HEK293T (cell line): ENCODE data around the gene UNC79.

Source experiments
- BHLHE40 ChIP-seq: fragments of 450-650 bp; IDR thresholded peaks from 2 replicates; pipeline ENCODE4 v1.6.1; 2016; ENCODE audit warnings: mild to moderate bottlenecking, moderate library complexity, borderline replicate concordance
- FOXK2 ChIP-seq: fragments of 450-650 bp; IDR thresholded peaks from 2 replicates; pipeline ENCODE4 v1.6.1; 2016; ENCODE audit warnings: mild to moderate bottlenecking
- NFRKB ChIP-seq: fragments of 450-650 bp; IDR thresholded peaks from 2 replicates; pipeline ENCODE4 v1.6.1; 2016; ENCODE audit warnings: mild to moderate bottlenecking, moderate library complexity
- SP1 ChIP-seq: fragments of 450-650 bp; IDR thresholded peaks from 2 replicates; pipeline ENCODE4 v1.6.1; 2017
- SUZ12 ChIP-seq: fragments of 450-650 bp; IDR thresholded peaks from 2 replicates; pipeline ENCODE4 v1.6.1; 2016; ENCODE audit warnings: mild to moderate bottlenecking
- ZNF384 ChIP-seq: fragments of 450-650 bp; IDR thresholded peaks from 2 replicates; pipeline ENCODE4 v1.6.1; 2016

- TF ChIP-seq BHLHE40 (no peak), SUZ12 (no peak), FOXK2 (no peak), ZNF384 (no peak), SP1 (no peak), NFRKB (no peak)
These were observed 295.3 kb downstream of the UNC79 start for GRCh38 chr14:93725993-93726392.
